ENCODE results near the gene SMIM35.

The SMIM35 gene

GRCh38 chr11:118086913-118087768 is at the start of gene SMIM35:
TSS of gene SMIM35 (minus strand) at chr11:118086963. CDS start at chr11:118086757, 206 bp downstream.
- Histone ChIP-seq H3K27me3 (ENCODE audit: control insufficient read depth, insufficient read depth, low read length) (peaks cover 2% of the 10 kb centered on the region; the same call in 1 of the 2 replicates), H3K9me3 (ENCODE audit: control insufficient read depth, insufficient read depth, low read depth, low read length) (peaks cover 4% of the 10 kb centered on the region), H3K27ac (ENCODE audit: low read depth, low read length) (no peak within 1 kb of the TSS), H3K4me1 (ENCODE audit: control insufficient read depth, insufficient read depth, low read length) (peaks cover 6% of the 10 kb centered on the region; the same call in 1 of the 2 replicates), H3K4me3 (ENCODE audit: low read depth, low read length) (no peak within 1 kb of the TSS), H3K9ac (ENCODE audit: low read length) (no peak within 1 kb of the TSS), H3K36me3 (ENCODE audit: control insufficient read depth, insufficient read depth, low read length) (no peaks in the 10 kb centered on the region)

- Histone ChIP-seq H3K4me3 (ENCODE audit: low read depth, low read length) (no peak overlapping the region), H3K4me1 (ENCODE audit: control insufficient read depth, insufficient read depth, low read length) (peaks cover 5% of the 10 kb centered on the region; the same call in 1 of the 2 replicates), H3K27me3 (ENCODE audit: control insufficient read depth, insufficient read depth, low read length) (peaks cover 16% of the 10 kb centered on the region; the same call in 1 of the 2 replicates)
These were observed 49.6 kb upstream of the SMIM35 start for GRCh38 chr11:118136341-118136740.

GRCh38 chr11:118135796-118136165 is 49.0 kb upstream of the SMIM35 start:
- Histone ChIP-seq H3K27ac (ENCODE audit: low read depth, low read length) (no peak overlapping the region), H3K9me3 (ENCODE audit: control insufficient read depth, insufficient read depth, low read depth, low read length) (no peaks in the 10 kb centered on the region), H3K4me1 (ENCODE audit: control insufficient read depth, insufficient read depth, low read length) (peaks cover 5% of the 10 kb centered on the region; the same call in 1 of the 2 replicates), H3K27me3 (ENCODE audit: control insufficient read depth, insufficient read depth, low read length) (peaks cover 13% of the 10 kb centered on the region; the same call in 1 of the 2 replicates), H3K36me3 (ENCODE audit: control insufficient read depth, insufficient read depth, low read length) (no peaks in the 10 kb centered on the region), H3K4me3 (ENCODE audit: low read depth, low read length) (no peak overlapping the region), H3K9ac (ENCODE audit: low read length) (no peak overlapping the region)

More at GRCh38 chr11:118136341-118136740, 49.6 kb upstream of the SMIM35 start:
- no peaks in the 10 kb centered on the region for H3K36me3 ChIP-seq (ENCODE audit: control insufficient read depth, insufficient read depth, low read length)
- H3K27ac ChIP-seq (ENCODE audit: low read depth, low read length), result no peak overlapping the region
- H3K9me3 ChIP-seq (ENCODE audit: control insufficient read depth, insufficient read depth, low read depth, low read length), result no peaks in the 10 kb centered on the region
- no peak overlapping the region for H3K9ac ChIP-seq (ENCODE audit: low read length)

GRCh38 chr11:118135051-118135795 is 48.5 kb upstream of the SMIM35 start:
- H3K9ac ChIP-seq (ENCODE audit: low read length), result no peak overlapping the region
- no peaks in the 10 kb centered on the region for H3K36me3 ChIP-seq (ENCODE audit: control insufficient read depth, insufficient read depth, low read length)
- H3K27ac ChIP-seq (ENCODE audit: low read depth, low read length), result no peak overlapping the region
- H3K9me3 ChIP-seq (ENCODE audit: control insufficient read depth, insufficient read depth, low read depth, low read length), result no peaks in the 10 kb centered on the region
- H3K27me3 ChIP-seq (ENCODE audit: control insufficient read depth, insufficient read depth, low read length), result peaks cover 12% of the 10 kb centered on the region; the same call in 1 of the 2 replicates
- no peak overlapping the region for H3K4me3 ChIP-seq (ENCODE audit: low read depth, low read length)
- H3K4me1 ChIP-seq (ENCODE audit: control insufficient read depth, insufficient read depth, low read length), result peaks cover 5% of the 10 kb centered on the region; the same call in 1 of the 2 replicates

GRCh38 chr11:118133816-118134215 is 47.1 kb upstream of the SMIM35 start:
- H3K27me3 ChIP-seq (ENCODE audit: control insufficient read depth, insufficient read depth, low read length), result peaks cover 12% of the 10 kb centered on the region; the same call in 1 of the 2 replicates
- H3K27ac ChIP-seq (ENCODE audit: low read depth, low read length), result no peak overlapping the region
- H3K4me3 ChIP-seq (ENCODE audit: low read depth, low read length), result no peak overlapping the region
- H3K9ac ChIP-seq (ENCODE audit: low read length), result no peak overlapping the region
- H3K4me1 ChIP-seq (ENCODE audit: control insufficient read depth, insufficient read depth, low read length), result peaks cover 5% of the 10 kb centered on the region; the same call in 1 of the 2 replicates
- H3K36me3 ChIP-seq (ENCODE audit: control insufficient read depth, insufficient read depth, low read length), result no peaks in the 10 kb centered on the region
- no peaks in the 10 kb centered on the region for H3K9me3 ChIP-seq (ENCODE audit: control insufficient read depth, insufficient read depth, low read depth, low read length)

GRCh38 chr11:118132385-118133151 is 45.8 kb upstream of the SMIM35 start:
- H3K4me3 ChIP-seq (ENCODE audit: low read depth, low read length), result no peak overlapping the region
- peaks cover 3% of the 10 kb centered on the region; the same call in 1 of the 2 replicates for H3K4me1 ChIP-seq (ENCODE audit: control insufficient read depth, insufficient read depth, low read length)
- H3K27ac ChIP-seq (ENCODE audit: low read depth, low read length), result no peak overlapping the region
- no peak overlapping the region for H3K9ac ChIP-seq (ENCODE audit: low read length)
- no peaks in the 10 kb centered on the region for H3K9me3 ChIP-seq (ENCODE audit: control insufficient read depth, insufficient read depth, low read depth, low read length)
- no peaks in the 10 kb centered on the region for H3K36me3 ChIP-seq (ENCODE audit: control insufficient read depth, insufficient read depth, low read length)
- H3K27me3 ChIP-seq (ENCODE audit: control insufficient read depth, insufficient read depth, low read length), result peaks cover 5% of the 10 kb centered on the region; the same call in 1 of the 2 replicates

GRCh38 chr11:118129471-118130172 is 42.9 kb upstream of the SMIM35 start:
- H3K9me3 ChIP-seq (ENCODE audit: control insufficient read depth, insufficient read depth, low read depth, low read length), result no peaks in the 10 kb centered on the region
- peaks cover 3% of the 10 kb centered on the region; the same call in 1 of the 2 replicates for H3K4me1 ChIP-seq (ENCODE audit: control insufficient read depth, insufficient read depth, low read length)
- H3K27me3 ChIP-seq (ENCODE audit: control insufficient read depth, insufficient read depth, low read length), result peaks cover 1% of the 10 kb centered on the region; the same call in 1 of the 2 replicates
- no peak overlapping the region for H3K4me3 ChIP-seq (ENCODE audit: low read depth, low read length)
- no peaks in the 10 kb centered on the region for H3K36me3 ChIP-seq (ENCODE audit: control insufficient read depth, insufficient read depth, low read length)
- H3K27ac ChIP-seq (ENCODE audit: low read depth, low read length), result no peak overlapping the region
- H3K9ac ChIP-seq (ENCODE audit: low read length), result no peak overlapping the region

GRCh38 chr11:118128721-118129470 is 42.1 kb upstream of the SMIM35 start:
- no peaks in the 10 kb centered on the region for H3K9me3 ChIP-seq (ENCODE audit: control insufficient read depth, insufficient read depth, low read depth, low read length)
- H3K4me3 ChIP-seq (ENCODE audit: low read depth, low read length), result no peak overlapping the region
- peaks cover 3% of the 10 kb centered on the region; the same call in 1 of the 2 replicates for H3K4me1 ChIP-seq (ENCODE audit: control insufficient read depth, insufficient read depth, low read length)

GRCh38 chr11:118128310-118128709 is 41.5 kb upstream of the SMIM35 start:
- no peak overlapping the region for H3K4me3 ChIP-seq (ENCODE audit: low read depth, low read length)
- H3K4me1 ChIP-seq (ENCODE audit: control insufficient read depth, insufficient read depth, low read length), result peaks cover 3% of the 10 kb centered on the region; the same call in 1 of the 2 replicates
- no peak overlapping the region for H3K27ac ChIP-seq (ENCODE audit: low read depth, low read length)
- no peaks in the 10 kb centered on the region for H3K9me3 ChIP-seq (ENCODE audit: control insufficient read depth, insufficient read depth, low read depth, low read length)
- no peaks in the 10 kb centered on the region for H3K27me3 ChIP-seq (ENCODE audit: control insufficient read depth, insufficient read depth, low read length)
- no peaks in the 10 kb centered on the region for H3K36me3 ChIP-seq (ENCODE audit: control insufficient read depth, insufficient read depth, low read length)
- H3K9ac ChIP-seq (ENCODE audit: low read length), result no peak overlapping the region

More at GRCh38 chr11:118128721-118129470, 42.1 kb upstream of the SMIM35 start:
- H3K9ac ChIP-seq (ENCODE audit: low read length), result no peak overlapping the region
- no peak overlapping the region for H3K27ac ChIP-seq (ENCODE audit: low read depth, low read length)
- H3K27me3 ChIP-seq (ENCODE audit: control insufficient read depth, insufficient read depth, low read length), result no peaks in the 10 kb centered on the region; the same call in 1 of the 2 replicates
- no peaks in the 10 kb centered on the region for H3K36me3 ChIP-seq (ENCODE audit: control insufficient read depth, insufficient read depth, low read length)
